Naive B cell (primary cell): ENCODE results near the gene MAP6D1. TPM values are rescaled to one million over a fixed set of nuclear protein-coding genes. Genes with fewer than 3 reads are reported as not detected.
"Not testable (repeated sequence)": the region's sequence is repeated elsewhere in the genome, so short reads cannot be mapped to it uniquely, and the experiment has no call there.

Source experiments
- ATAC-seq, 2 donors: fragments of 150-1000 bp; cut with Tn5 transposase; 2 replicates each; pipeline ENCODE4 v1.10.0; 2021; ENCODE audit warnings: low read depth in 2 of 2, mild to moderate bottlenecking in 2 of 2, moderate library complexity in 2 of 2
- DNase-seq: peaks from one replicate; pipeline ENCODE4 v3.0.0; 2022
- H3K27ac Mint-ChIP-seq, 6 donors: one replicate each; pipeline ENCODE4 v1.8.0; 2020 to 2022; ENCODE audit warnings: mild to moderate bottlenecking in 6 of 6, mixed read lengths in 6 of 6, moderate library complexity in 5 of 6, inconsistent platforms in 2 of 6
- H3K27me3 Mint-ChIP-seq, 3 donors: one replicate each; pipeline ENCODE4 v1.8.0; 2021 to 2022; ENCODE audit warnings: mixed read lengths in 3 of 3, mild to moderate bottlenecking in 1 of 3
- H3K36me3 Mint-ChIP-seq, 2 donors: one replicate each; pipeline ENCODE4 v1.8.0; 2020 to 2022; ENCODE audit warnings: mixed read lengths in 2 of 2, inconsistent platforms in 1 of 2, mild to moderate bottlenecking in 1 of 2
- H3K4me1 Mint-ChIP-seq, 3 donors: one replicate each; pipeline ENCODE4 v1.8.0; 2020 to 2022; ENCODE audit warnings: mixed read lengths in 3 of 3, inconsistent platforms in 1 of 3, mild to moderate bottlenecking in 1 of 3, moderate library complexity in 1 of 3
- H3K4me3 Mint-ChIP-seq, 8 donors: one replicate each; pipeline ENCODE4 v1.8.0; 2020 to 2022; ENCODE audit warnings: mild to moderate bottlenecking in 8 of 8, mixed read lengths in 8 of 8, moderate library complexity in 8 of 8, inconsistent platforms in 2 of 8
- H3K9me3 Mint-ChIP-seq, 7 donors: one replicate each; pipeline ENCODE4 v1.8.0; 2020 to 2022; ENCODE audit warnings: mixed read lengths in 7 of 7, mild to moderate bottlenecking in 5 of 7, inconsistent platforms in 2 of 7, moderate library complexity in 1 of 7
- polyA plus RNA-seq, 6 donors: library from polyadenylated mRNA; unstranded; fragments of 300-500 nt; fragmentation: Illumina TruSeq; gene quantifications; one replicate each; pipeline ENCODE4 v1.2.3, GENCODE V29; 2021; ENCODE audit warnings: low read depth in 6 of 6

Gene MAP6D1
- polyA plus RNA-seq, 6 donors from 2014 or later = 0.78 TPM; not detected in 5

- ATAC-seq (no peak), DNase-seq (no peak)
- Mint-ChIP-seq H3K4me1 (peaks cover 0 to 3% (median 2%) of the 10 kb centered on the region in 3 donors), H3K27me3 (no peaks in the 10 kb centered on the region), H3K9me3 (no peaks in the 10 kb centered on the region), H3K36me3 (peaks cover 37 to 55% of the 10 kb centered on the region in 2 donors), H3K4me3 (no peak overlapping the region), H3K27ac (no peak overlapping the region)
These were observed 18.1 kb downstream of the MAP6D1 start for GRCh38 chr3:183807209-183807728.

- no peaks in the 10 kb centered on the region for H3K4me1 Mint-ChIP-seq
- H3K36me3 Mint-ChIP-seq = peaks cover 46 to 51% of the 10 kb centered on the region in 2 donors
- DNase-seq = no peak
- H3K9me3 Mint-ChIP-seq = no peaks in the 10 kb centered on the region
- no peak for ATAC-seq
- H3K27ac Mint-ChIP-seq = no peak overlapping the region
- H3K4me3 Mint-ChIP-seq = no peak overlapping the region
- no peaks in the 10 kb centered on the region for H3K27me3 Mint-ChIP-seq
These were observed 22.4 kb downstream of the MAP6D1 start for GRCh38 chr3:183802989-183803388.

GRCh38 chr3:183801601-183802000, 23.8 kb downstream of the MAP6D1 start:
- Mint-ChIP-seq H3K27me3 (no peaks in the 10 kb centered on the region), H3K36me3 (peaks cover 39 to 40% of the 10 kb centered on the region in 2 donors), H3K27ac (no peak overlapping the region), H3K4me3 (no peak overlapping the region), H3K9me3 (no peaks in the 10 kb centered on the region), H3K4me1 (no peaks in the 10 kb centered on the region)
- ATAC-seq = no peak
- no peak for DNase-seq

DNA sequence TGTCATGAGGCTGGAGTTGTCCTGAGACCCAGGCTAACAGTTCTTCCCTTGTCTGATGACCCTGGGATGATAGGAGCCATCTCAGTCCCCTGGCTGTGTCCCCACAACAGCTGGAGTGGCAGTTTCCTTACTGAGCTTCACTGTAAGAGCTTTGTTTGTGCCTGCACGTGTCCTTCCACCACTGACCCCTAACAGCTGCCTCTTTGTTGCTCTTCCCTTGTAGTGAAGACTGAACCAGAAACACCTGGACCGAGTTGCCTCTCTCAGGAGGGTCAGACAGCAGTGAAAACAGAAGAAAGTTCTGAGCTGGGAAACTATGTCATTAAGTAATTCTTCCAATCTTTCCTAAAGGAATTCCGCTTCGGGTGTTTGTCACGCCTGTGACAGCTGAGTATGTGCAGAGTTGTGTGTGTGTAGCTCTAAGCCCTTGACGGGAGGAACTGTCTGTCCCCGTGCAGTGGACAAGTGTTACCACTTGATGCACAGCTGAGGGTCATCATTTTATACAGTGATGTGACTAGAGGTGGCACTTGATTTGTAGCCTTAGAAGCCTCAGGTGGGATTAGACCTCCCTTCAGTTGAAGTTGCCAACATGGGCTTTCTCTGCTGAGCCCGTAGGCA, 25.0 kb downstream of the MAP6D1 start:
- ATAC-seq (no peak), DNase-seq (no peak)
- Mint-ChIP-seq H3K4me1 (no peaks in the 10 kb centered on the region), H3K27ac (no peak overlapping the region), H3K4me3 (no peak overlapping the region), H3K36me3 (peaks cover 35 to 37% of the 10 kb centered on the region in 2 donors), H3K9me3 (no peaks in the 10 kb centered on the region), H3K27me3 (no peaks in the 10 kb centered on the region)

DNA sequence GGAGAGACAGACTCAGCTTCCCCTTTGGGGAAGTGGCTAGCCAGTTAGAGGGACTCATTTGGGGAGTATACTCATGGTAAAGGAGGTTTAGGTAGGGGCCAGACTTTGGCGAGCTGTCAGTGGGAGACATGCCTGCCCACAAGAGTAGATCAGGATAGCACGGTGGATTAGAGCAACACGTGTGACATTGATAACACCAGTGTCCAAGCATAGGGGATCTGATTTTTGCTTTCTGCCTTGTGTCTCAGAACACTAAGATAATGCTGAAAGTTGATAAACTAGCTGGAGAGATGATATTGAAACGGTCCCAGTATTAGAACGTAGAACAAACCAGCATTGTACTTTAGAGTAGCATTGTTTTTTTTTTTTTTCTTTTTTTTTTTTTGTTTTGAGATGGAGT, 25.9 kb downstream of the MAP6D1 start:
- H3K4me1 Mint-ChIP-seq = no peaks in the 10 kb centered on the region
- no peaks in the 10 kb centered on the region for H3K27me3 Mint-ChIP-seq
- no peaks in the 10 kb centered on the region for H3K9me3 Mint-ChIP-seq
- no peak for ATAC-seq
- DNase-seq = no peak
- no peak overlapping the region for H3K27ac Mint-ChIP-seq
- H3K36me3 Mint-ChIP-seq = peaks cover 35 to 37% of the 10 kb centered on the region in 2 donors
- H3K4me3 Mint-ChIP-seq = no peak overlapping the region

- peak overlapping the region in 1 of 6 donors; percentile 60 for H3K27ac Mint-ChIP-seq
These were observed 27.4 kb downstream of the MAP6D1 start for GRCh38 chr3:183797996-183798395.

GRCh38 chr3:183796372-183796771, 29.0 kb downstream of the MAP6D1 start:
- no peaks in the 10 kb centered on the region for H3K27me3 Mint-ChIP-seq
- DNase-seq (no peak), ATAC-seq (no peak)
- no peaks in the 10 kb centered on the region for H3K9me3 Mint-ChIP-seq
- H3K36me3 Mint-ChIP-seq = peaks cover 19 to 27% of the 10 kb centered on the region in 2 donors
- no peaks in the 10 kb centered on the region for H3K4me1 Mint-ChIP-seq
- H3K4me3 Mint-ChIP-seq = no peak overlapping the region
- H3K27ac Mint-ChIP-seq = peak overlapping the region in 1 of 6 donors; percentile 67

More at GRCh38 chr3:183797996-183798395, 27.4 kb downstream of the MAP6D1 start:
- no peaks in the 10 kb centered on the region for H3K4me1 Mint-ChIP-seq
- H3K36me3 Mint-ChIP-seq = peaks cover 23 to 29% of the 10 kb centered on the region in 2 donors
- H3K9me3 Mint-ChIP-seq = no peaks in the 10 kb centered on the region
- no peak for ATAC-seq
- no peak for DNase-seq
- H3K4me3 Mint-ChIP-seq = no peak overlapping the region
- H3K27me3 Mint-ChIP-seq = no peaks in the 10 kb centered on the region

GRCh38 chr3:183794452-183794851, 30.9 kb downstream of the MAP6D1 start:
- DNase-seq (no peak), ATAC-seq (no peak)
- no peak overlapping the region for H3K27ac Mint-ChIP-seq
- H3K9me3 Mint-ChIP-seq = no peaks in the 10 kb centered on the region
- H3K4me1 Mint-ChIP-seq = no peaks in the 10 kb centered on the region
- no peaks in the 10 kb centered on the region for H3K27me3 Mint-ChIP-seq
- no peak overlapping the region for H3K4me3 Mint-ChIP-seq
- peaks cover 18 to 29% of the 10 kb centered on the region in 2 donors for H3K36me3 Mint-ChIP-seq

DNA sequence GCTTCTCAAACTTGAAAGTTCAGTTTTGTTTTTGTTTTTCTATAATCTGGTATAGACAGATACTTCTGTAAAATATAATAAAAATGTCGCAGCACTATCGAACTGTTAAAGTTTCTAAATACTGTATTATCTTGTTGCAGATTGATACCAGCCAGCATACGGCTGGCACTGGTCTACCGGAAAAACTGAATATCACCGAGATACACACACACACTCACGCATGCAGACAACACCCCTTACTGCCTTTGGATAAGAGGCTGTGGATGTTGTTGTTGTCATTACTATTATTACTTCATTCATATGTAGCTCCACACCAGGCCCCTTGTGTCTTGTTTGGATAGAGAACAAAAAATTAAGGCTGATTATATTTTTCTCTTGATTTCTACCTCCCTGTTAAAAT, 32.4 kb downstream of the MAP6D1 start:
- no peak for ATAC-seq

DNA sequence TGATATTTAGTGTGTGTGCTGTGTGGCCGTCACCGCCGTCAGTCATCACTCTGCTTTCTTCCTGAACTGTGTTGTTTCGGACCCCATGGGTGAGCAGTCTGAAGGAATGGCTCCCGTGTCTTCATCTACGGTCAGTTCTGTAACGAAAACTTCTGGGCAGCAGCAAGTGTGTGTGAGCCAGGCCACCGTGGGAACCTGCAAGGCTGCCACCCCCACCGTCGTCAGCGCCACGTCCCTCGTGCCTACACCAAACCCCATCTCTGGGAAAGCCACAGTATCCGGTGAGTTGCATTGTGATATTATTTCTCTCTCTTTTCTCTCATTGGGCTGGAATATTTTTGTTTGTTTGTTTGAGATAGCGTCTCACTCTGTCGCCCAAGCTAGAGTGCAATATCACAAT, 34.7 kb downstream of the MAP6D1 start:
- no peaks in the 10 kb centered on the region for H3K9me3 Mint-ChIP-seq
- ATAC-seq (no peak), DNase-seq (no peak)
- H3K4me1 Mint-ChIP-seq = no peaks in the 10 kb centered on the region
- H3K36me3 Mint-ChIP-seq = peaks cover 16 to 38% of the 10 kb centered on the region in 2 donors
- no peak overlapping the region for H3K4me3 Mint-ChIP-seq
- no peaks in the 10 kb centered on the region for H3K27me3 Mint-ChIP-seq
- H3K27ac Mint-ChIP-seq = peak overlapping the region in 2 of 6 donors; percentile 7 to 65

More for the DNA sequence above, 32.4 kb downstream of the MAP6D1 start:
- Mint-ChIP-seq H3K36me3 (peaks cover 14 to 27% of the 10 kb centered on the region in 2 donors), H3K4me3 (no peak overlapping the region), H3K27me3 (no peaks in the 10 kb centered on the region), H3K27ac (no peak overlapping the region), H3K9me3 (no peaks in the 10 kb centered on the region), H3K4me1 (no peaks in the 10 kb centered on the region)
- no peak for DNase-seq

- Mint-ChIP-seq H3K36me3 (peaks cover 16 to 38% of the 10 kb centered on the region in 2 donors), H3K4me1 (no peaks in the 10 kb centered on the region), H3K9me3 (no peaks in the 10 kb centered on the region), H3K27me3 (no peaks in the 10 kb centered on the region), H3K4me3 (no peak overlapping the region), H3K27ac (no peak overlapping the region)
- no peak for ATAC-seq
- no peak for DNase-seq
These were observed 35.6 kb downstream of the MAP6D1 start for GRCh38 chr3:183789826-183790225.

- H3K9me3 Mint-ChIP-seq, H3K4me1 Mint-ChIP-seq, ATAC-seq, DNase-seq, H3K4me3 Mint-ChIP-seq, H3K27me3 Mint-ChIP-seq: not testable (repeated sequence)
- Mint-ChIP-seq H3K27ac (peak overlapping the region in 2 of 6 donors; percentile 20 to 26), H3K36me3 (peaks cover 8 to 38% of the 10 kb centered on the region in 2 donors)
These were observed 40.9 kb downstream of the MAP6D1 start for GRCh38 chr3:183784503-183784902.

DNA sequence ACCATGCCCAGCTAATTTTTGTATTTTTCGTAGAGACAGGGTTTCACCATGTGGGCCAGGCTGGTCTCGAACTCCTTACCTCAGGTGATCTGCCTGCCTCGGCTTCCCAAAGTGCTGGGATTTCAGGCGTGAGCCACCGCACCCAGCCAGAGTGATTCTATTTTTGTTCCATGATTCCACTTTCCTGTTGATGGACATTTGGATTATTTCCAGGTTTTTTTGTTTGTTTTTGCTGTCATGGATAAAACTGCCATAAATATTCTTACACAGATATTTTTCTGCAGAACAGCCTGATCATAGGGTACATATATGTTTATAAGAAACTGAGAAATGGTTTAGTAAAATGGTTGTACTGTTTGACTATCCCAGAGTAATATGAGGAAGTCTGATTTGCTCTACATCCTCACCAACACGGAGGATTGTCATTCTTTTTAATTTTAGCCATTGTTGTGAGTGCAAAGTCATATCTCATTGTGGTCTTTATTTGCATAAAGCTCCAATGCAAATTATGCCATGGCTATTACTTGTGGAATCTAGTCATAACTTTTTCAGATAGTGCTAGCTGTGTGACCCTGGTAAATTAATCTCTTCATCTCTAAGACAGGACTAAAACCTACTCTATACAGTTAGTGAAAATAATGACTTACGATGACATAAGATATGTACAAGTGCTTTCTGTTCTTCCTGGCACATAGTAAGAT, 42.7 kb downstream of the MAP6D1 start:
- DNase-seq (no peak), ATAC-seq (no peak)
- Mint-ChIP-seq H3K36me3 (peaks cover 0 to 45% of the 10 kb centered on the region in 2 donors), H3K9me3 (no peaks in the 10 kb centered on the region), H3K27ac (no peak overlapping the region), H3K4me1 (no peaks in the 10 kb centered on the region), H3K4me3 (peak overlapping the region in 1 of 8 donors; percentile 20), H3K27me3 (no peaks in the 10 kb centered on the region)

- ATAC-seq (no peak), DNase-seq (no peak)
- H3K9me3 Mint-ChIP-seq = no peaks in the 10 kb centered on the region
- H3K4me1 Mint-ChIP-seq = no peaks in the 10 kb centered on the region
- H3K27me3 Mint-ChIP-seq = no peaks in the 10 kb centered on the region
- H3K27ac Mint-ChIP-seq = peak overlapping the region in 1 of 6 donors; percentile 65
- H3K36me3 Mint-ChIP-seq = peaks cover 8 to 41% of the 10 kb centered on the region in 2 donors
- no peak overlapping the region for H3K4me3 Mint-ChIP-seq
These were observed 44.1 kb downstream of the MAP6D1 start for GRCh38 chr3:183781246-183781645.
